ENCODE data around the gene ANTXR2. TPM values are rescaled to one million over a fixed set of nuclear protein-coding genes. Genes with fewer than 3 reads are reported as not detected.

ANTXR2 gene
- polyA plus RNA-seq, 1 donor from 2014 or later, result 67.8 TPM

DNA sequence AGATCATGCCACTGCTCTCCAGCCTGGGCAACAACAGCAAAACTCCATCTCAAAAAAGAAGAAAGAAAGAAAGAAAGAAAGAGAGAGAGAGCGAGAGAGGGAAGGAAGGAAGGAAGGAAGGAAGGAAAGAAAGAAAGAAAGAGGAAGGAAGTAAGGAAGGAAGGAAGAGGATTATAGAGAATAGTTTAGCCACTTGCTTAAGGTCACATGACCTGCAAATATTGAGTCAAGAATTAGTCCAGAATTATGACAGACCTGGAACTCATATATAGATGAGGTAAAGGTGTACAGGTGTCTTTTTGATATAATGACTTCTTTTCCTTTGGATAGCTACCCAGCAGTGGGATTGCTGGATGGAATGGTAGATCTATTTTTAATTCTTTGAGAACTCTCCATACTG lies 25.6 kb upstream of the ANTXR2 start:
- Mint-ChIP-seq H3K4me3 (peak overlapping the region in 1 of 4 donors; percentile 76), H3K27ac (no peak overlapping the region), H3K27me3 (peaks cover 3% of the 10 kb centered on the region), H3K9me3 (no peaks in the 10 kb centered on the region), H3K4me1 (peaks cover 0 to 4% (median 2%) of the 10 kb centered on the region in 3 donors), H3K36me3 (peaks cover 2% of the 10 kb centered on the region)

DNA sequence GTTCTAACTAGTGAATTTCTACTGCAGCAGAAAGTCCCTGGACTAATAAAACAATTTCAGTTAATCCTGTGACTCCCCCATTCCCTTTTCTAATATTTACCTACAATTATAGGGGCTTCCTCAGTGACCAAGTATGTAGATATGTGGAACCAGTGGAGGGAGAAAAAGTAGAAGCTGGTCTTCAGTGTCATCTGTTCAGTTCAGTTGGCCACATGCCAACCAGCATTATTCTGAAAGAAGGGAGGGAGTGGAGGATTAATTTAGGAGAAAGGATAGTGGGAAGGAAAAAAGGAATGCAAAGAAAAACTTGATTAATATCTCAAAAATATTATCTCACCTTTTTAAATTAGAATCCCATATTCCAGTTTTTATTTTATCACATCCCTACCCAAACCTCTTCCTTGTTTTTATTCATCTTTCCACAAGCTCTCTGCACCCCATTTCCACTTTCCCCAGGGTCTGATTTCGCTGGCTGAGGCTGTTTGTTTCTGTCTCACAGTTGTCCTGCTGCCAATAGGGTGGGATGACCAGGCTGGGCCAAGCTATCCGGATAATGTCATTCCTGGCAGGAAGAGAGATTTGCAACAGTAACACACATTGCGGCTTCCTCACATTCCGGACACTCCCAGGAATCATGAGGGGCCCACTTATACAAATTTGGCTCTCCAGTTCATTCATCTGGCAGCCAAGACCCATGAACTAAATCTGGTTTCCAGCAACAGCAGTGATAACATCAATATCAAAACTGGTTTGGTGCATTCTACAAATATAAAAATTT lies 24.6 kb upstream of the ANTXR2 start:
- H3K27ac Mint-ChIP-seq, result no peak overlapping the region
- no peaks in the 10 kb centered on the region for H3K9me3 Mint-ChIP-seq
- H3K4me3 Mint-ChIP-seq, result no peak overlapping the region
- H3K4me1 Mint-ChIP-seq, result peaks cover 0 to 4% (median 2%) of the 10 kb centered on the region in 3 donors
- H3K27me3 Mint-ChIP-seq, result peaks cover 5% of the 10 kb centered on the region
- H3K36me3 Mint-ChIP-seq, result peaks cover 2% of the 10 kb centered on the region

DNA sequence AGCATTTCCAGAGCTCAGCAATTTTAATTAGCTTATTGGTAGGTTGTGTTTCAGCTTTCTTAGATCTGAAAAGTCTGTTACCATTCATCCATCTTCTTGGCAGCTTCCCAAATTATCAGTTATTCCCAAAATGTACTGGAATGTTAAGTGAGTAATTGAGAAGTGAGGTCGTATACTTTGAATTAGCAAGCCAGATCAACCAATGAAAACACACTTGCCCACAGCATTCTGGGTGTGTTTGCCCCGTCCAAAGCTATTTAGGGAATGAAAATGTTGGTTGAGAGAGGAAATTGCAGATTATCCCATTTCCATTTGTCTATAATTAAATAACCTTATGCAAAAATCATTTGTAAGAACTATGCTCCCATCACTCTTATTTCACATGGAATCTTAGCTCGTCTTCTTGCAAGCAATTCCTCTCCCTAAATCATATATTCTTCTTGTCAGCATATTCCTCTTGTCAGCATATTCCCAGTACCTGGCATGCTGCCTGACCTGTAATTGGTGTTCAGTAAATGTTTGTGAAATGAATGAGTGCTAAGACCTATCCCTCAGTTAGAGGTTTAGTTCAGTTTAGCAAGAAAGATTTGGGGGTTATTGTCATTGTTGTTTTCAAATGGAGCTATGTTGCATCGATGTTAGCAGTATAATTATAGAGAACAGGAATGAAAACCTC lies 23.3 kb upstream of the ANTXR2 start:
- H3K36me3 Mint-ChIP-seq, result peaks cover 2% of the 10 kb centered on the region
- H3K27me3 Mint-ChIP-seq, result peaks cover 12% of the 10 kb centered on the region
- H3K27ac Mint-ChIP-seq, result no peak overlapping the region
- H3K9me3 Mint-ChIP-seq, result no peaks in the 10 kb centered on the region
- peaks cover 0 to 4% (median 2%) of the 10 kb centered on the region in 3 donors for H3K4me1 Mint-ChIP-seq
- H3K4me3 Mint-ChIP-seq, result no peak overlapping the region

DNA sequence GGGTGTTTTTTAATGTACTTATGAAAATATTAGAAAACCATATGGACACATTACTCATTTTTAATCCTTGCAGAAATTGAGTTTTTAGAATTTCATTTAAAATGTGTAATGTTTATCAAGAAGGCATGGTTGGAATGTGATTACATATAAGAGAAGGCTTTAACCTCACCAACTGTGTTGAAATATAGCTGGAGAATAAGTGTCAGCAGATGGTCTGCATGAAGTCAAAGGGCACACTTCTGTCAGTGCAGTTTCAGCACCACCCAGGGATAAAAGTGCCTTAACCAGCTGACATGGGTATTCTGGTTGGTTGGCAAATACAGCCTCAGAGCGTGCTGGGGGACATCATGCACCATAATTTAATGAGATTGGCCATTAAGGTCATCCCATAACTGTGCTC lies 21.2 kb upstream of the ANTXR2 start:
- H3K27me3 Mint-ChIP-seq, result peaks cover 9% of the 10 kb centered on the region
- H3K27ac Mint-ChIP-seq, result no peak overlapping the region
- peaks cover 2% of the 10 kb centered on the region for H3K36me3 Mint-ChIP-seq
- H3K9me3 Mint-ChIP-seq, result no peaks in the 10 kb centered on the region
- no peak overlapping the region for H3K4me3 Mint-ChIP-seq
- peaks cover 0 to 4% (median 2%) of the 10 kb centered on the region in 3 donors for H3K4me1 Mint-ChIP-seq

DNA sequence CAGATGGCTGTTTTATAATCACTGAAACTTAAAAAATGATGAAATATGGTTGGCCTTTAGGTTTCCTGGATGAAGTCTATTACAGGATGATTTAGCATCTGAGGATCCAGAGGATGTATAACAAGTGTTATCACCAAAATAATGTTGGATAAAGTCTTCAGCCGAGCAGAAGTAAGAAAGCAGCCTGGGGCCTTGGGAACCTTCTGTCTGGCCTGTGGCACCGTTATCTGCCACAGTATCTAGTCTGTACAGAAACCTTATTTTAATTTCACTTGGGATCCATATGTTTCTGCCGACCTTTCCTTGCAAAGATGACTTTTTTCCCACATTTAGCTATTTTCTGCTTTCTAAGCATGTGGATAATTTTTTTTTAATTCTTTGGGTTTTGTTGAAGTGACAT lies 20.5 kb upstream of the ANTXR2 start:
- Mint-ChIP-seq H3K36me3 (peaks cover 2% of the 10 kb centered on the region), H3K27ac (no peak overlapping the region), H3K4me3 (no peak overlapping the region), H3K9me3 (no peaks in the 10 kb centered on the region), H3K27me3 (peaks cover 9% of the 10 kb centered on the region), H3K4me1 (peaks cover 0 to 2% (median 0%) of the 10 kb centered on the region in 3 donors)

DNA sequence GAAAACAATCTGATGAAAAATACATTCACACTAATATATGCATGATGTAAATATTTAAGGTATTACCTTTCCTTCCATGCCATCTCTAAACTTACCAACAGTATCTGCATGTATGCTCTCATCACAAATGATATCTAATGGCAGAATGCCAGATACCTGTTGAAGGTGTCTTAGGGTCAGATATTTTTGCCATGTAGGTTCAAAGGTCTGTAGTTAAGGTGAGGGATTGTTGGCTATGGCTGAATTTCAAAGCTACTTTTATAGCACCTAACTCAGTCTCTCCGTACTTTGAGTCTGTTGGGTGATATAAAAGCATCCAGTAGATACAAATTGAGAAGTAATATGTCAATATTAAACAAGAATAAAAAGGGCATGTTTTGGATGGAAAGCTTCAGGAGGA lies 19.8 kb upstream of the ANTXR2 start:
- Mint-ChIP-seq H3K9me3 (no peaks in the 10 kb centered on the region), H3K36me3 (peaks cover 1% of the 10 kb centered on the region), H3K4me3 (no peak overlapping the region), H3K4me1 (no peaks in the 10 kb centered on the region), H3K27ac (no peak overlapping the region), H3K27me3 (peaks cover 9% of the 10 kb centered on the region)

DNA sequence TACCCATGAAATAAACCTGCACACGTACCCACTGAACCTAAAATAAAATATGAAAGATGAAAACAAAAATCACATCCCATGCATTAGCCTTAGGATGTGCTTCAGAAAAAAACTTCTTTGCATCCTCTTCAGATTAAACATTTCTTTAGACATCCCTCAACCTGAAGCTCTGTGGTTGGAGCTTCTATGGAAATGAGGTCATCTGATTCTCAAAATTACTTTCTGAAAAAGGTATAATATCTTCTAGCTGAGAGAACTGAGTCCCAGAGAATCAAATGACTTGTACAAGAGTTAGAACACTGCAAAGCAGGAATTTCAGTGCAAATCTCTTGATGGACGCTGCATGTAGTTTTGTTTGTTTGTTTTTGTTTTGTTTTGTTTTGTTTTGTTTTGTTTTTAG lies 19.1 kb upstream of the ANTXR2 start:
- Mint-ChIP-seq H3K27ac (no peak overlapping the region), H3K9me3 (no peaks in the 10 kb centered on the region), H3K4me1 (no peaks in the 10 kb centered on the region), H3K27me3 (peaks cover 9% of the 10 kb centered on the region), H3K36me3 (peaks cover 3% of the 10 kb centered on the region), H3K4me3 (no peak overlapping the region)

DNA sequence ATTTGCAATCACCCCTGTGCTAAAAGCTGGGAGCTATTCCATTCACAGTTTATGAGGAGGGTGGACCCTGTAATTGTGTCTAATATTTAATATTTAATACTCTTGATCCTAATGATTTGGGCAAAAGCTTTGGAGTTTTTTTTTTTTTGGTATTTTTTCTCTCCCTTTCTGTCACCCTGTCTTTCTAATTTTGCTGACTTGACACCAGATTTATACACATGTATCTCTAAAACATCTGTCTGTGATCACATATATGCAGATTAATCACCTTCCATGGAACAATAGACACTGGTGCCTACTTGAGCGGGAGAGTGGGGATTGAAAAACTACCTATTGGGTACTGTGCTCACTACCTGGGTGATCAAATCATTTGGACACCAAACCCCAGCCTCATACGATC lies 18.7 kb upstream of the ANTXR2 start:
- H3K36me3 Mint-ChIP-seq, result peaks cover 4% of the 10 kb centered on the region

DNA sequence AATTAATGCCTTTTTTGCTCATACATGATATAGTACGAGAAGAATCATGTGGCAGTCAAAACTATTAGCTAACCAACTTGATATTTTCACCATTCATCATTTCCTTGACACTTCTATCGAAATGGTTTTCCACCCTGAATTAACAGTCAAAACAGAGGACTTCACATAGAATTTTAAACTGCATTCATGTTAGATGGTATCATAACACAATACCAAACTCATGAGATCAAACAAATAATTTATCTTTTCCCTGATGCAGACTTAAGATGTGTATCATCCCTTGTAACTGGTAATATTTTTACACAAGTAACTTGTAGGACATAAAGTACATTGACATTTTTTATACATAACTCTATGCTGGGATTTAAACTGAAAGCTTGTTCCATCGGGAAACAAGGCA lies 18.2 kb upstream of the ANTXR2 start:
- Mint-ChIP-seq H3K4me1 (no peaks in the 10 kb centered on the region), H3K27ac (no peak overlapping the region), H3K4me3 (no peak overlapping the region), H3K27me3 (peaks cover 9% of the 10 kb centered on the region), H3K9me3 (no peaks in the 10 kb centered on the region), H3K36me3 (peaks cover 4% of the 10 kb centered on the region)

More for the DNA sequence above, 18.7 kb upstream of the ANTXR2 start:
- no peaks in the 10 kb centered on the region for H3K4me1 Mint-ChIP-seq
- peaks cover 9% of the 10 kb centered on the region for H3K27me3 Mint-ChIP-seq
- H3K9me3 Mint-ChIP-seq, result no peaks in the 10 kb centered on the region
- H3K4me3 Mint-ChIP-seq, result no peak overlapping the region
- no peak overlapping the region for H3K27ac Mint-ChIP-seq

DNA sequence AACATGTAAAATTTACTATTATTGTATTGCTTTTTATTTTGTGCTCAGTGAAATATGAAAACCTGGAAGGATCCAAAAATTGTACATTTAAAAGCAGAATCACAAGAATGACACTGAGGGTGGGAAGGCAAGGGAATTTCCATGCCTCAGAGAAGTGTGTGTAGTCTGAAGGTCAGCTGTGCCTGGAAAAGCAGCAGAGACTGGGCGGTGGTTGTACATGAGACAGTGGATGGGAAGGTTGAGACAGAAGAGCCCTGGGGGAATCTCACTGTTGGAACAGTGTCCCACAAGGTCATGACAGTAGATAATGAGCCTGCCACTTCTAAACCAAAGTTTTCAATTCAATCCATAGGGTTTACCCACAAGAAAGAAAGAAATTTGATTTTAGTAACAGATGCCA lies 17.1 kb upstream of the ANTXR2 start:
- Mint-ChIP-seq H3K9me3 (no peaks in the 10 kb centered on the region), H3K27ac (no peak overlapping the region), H3K36me3 (peaks cover 4% of the 10 kb centered on the region), H3K4me3 (no peak overlapping the region), H3K4me1 (no peaks in the 10 kb centered on the region), H3K27me3 (peaks cover 9% of the 10 kb centered on the region)

DNA sequence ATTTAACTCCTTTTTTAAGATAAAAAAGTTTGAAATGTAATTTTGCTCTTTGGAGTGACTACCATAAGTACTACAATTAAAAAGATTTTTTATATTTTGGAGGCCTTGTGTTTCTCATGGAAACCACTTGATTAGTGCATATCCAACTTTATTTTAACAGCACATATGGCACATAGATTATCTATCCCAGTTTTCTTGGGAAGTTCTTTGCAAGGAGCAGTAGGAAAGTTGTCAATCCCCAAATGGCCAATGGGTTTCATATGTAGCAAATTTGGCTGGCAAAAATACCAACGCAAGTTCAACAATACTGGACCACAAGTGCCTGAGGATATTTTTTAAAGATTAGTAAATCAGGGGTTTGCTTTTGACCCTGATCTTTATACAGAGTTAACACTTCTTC lies 15.4 kb upstream of the ANTXR2 start:
- no peaks in the 10 kb centered on the region for H3K4me1 Mint-ChIP-seq
- H3K27ac Mint-ChIP-seq, result no peak overlapping the region
- peaks cover 9% of the 10 kb centered on the region for H3K27me3 Mint-ChIP-seq
- no peak overlapping the region for H3K4me3 Mint-ChIP-seq
- H3K36me3 Mint-ChIP-seq, result peaks cover 4% of the 10 kb centered on the region
- H3K9me3 Mint-ChIP-seq, result no peaks in the 10 kb centered on the region

DNA sequence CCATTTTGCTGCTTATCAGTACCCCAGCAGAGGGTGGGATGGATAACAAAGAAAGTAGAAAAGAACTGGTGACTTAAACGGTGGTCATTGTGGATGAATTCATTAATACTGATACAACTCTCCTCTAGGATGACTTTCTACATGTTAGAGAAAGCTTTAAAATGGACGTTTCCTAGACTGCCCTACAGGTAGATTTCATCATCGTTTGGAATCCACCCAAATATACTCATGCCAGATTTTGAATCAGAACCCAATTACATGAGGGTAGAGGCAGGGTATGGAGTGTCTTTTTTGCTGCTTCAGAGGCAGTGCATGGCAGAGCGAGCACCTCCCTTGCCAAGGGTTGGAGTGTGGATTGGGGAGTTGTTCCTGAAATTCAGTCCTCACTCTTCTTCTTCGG lies 13.3 kb upstream of the ANTXR2 start:
- peak overlapping the region in 1 of 3 donors; percentile 18 for H3K27ac Mint-ChIP-seq
- no peaks in the 10 kb centered on the region for H3K9me3 Mint-ChIP-seq
- no peaks in the 10 kb centered on the region for H3K27me3 Mint-ChIP-seq
- peaks cover 4% of the 10 kb centered on the region for H3K36me3 Mint-ChIP-seq
- no peaks in the 10 kb centered on the region for H3K4me1 Mint-ChIP-seq
- H3K4me3 Mint-ChIP-seq, result no peak overlapping the region

DNA sequence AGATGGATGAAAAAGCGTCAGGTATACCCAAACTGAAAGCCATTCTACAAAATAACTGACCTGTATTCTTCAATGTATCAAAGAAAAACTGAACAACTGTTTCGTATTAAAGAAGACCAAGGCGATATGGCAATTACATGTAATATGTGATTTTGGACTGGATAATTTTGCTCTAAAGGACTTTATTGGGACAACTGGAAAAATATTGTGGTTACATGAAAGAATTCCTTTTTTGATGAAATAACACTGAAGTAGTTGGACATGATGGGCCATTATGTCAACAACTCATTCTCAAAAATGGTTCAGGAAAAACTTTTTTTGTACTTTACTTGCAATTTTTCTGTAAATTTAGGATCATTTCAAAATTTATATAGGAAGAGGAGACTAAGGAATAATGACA lies 12.1 kb upstream of the ANTXR2 start:
- H3K27me3 Mint-ChIP-seq, result peaks cover 2% of the 10 kb centered on the region
- H3K4me1 Mint-ChIP-seq, result no peaks in the 10 kb centered on the region
- H3K9me3 Mint-ChIP-seq, result no peaks in the 10 kb centered on the region
- no peak overlapping the region for H3K4me3 Mint-ChIP-seq
- H3K27ac Mint-ChIP-seq, result no peak overlapping the region
- H3K36me3 Mint-ChIP-seq, result peaks cover 4% of the 10 kb centered on the region

DNA sequence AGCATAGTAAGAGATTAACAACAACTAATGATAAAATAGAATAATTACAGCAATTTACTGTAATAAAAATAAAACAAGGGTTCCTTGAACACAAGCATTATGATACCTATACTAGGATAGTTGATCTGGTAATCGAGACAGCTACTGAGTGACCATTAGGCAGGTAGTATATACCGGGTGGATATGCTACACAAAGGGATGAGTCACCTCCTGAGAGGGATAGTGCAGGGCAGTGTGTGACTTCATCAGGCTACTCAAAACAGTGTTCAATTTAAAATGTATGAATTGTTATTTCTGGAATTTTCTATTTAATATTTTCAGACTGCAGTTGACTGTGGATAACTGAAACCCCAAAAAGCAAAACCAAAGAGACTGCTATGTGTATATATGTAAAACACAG lies 9.7 kb upstream of the ANTXR2 start:
- Mint-ChIP-seq H3K4me1 (no peaks in the 10 kb centered on the region), H3K9me3 (peaks cover 0 to 3% (median 0%) of the 10 kb centered on the region in 3 donors), H3K27ac (no peak overlapping the region), H3K36me3 (peaks cover 1% of the 10 kb centered on the region), H3K27me3 (peaks cover 5% of the 10 kb centered on the region), H3K4me3 (no peak overlapping the region)

DNA sequence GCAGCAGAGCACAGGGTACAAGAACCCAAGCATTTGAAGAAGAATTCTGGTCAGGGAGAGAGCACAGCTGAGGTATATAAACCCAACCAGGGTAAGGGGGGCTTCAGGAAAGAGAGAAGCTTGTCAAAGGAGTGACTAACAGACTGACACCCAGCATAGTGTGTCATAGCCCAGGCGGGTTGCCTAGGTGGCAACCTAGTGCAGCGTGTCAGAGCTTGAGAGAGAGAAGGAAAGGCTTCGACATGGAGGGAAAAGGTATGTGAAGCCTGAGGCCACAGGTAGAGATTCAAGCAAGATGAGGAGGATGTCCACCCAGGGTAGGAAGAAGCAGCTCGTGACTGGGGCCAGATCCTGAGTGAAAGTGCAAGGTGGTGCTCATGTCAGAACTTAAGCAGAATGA lies 8.5 kb upstream of the ANTXR2 start:
- H3K36me3 Mint-ChIP-seq, result no peaks in the 10 kb centered on the region
- no peak overlapping the region for H3K4me3 Mint-ChIP-seq
- peaks cover 0 to 3% (median 0%) of the 10 kb centered on the region in 3 donors for H3K9me3 Mint-ChIP-seq
- H3K4me1 Mint-ChIP-seq, result no peaks in the 10 kb centered on the region
- peaks cover 5% of the 10 kb centered on the region for H3K27me3 Mint-ChIP-seq
- no peak overlapping the region for H3K27ac Mint-ChIP-seq
